Measurements from ENCODE around the gene TMEM135.

The TMEM135 gene

DNA sequence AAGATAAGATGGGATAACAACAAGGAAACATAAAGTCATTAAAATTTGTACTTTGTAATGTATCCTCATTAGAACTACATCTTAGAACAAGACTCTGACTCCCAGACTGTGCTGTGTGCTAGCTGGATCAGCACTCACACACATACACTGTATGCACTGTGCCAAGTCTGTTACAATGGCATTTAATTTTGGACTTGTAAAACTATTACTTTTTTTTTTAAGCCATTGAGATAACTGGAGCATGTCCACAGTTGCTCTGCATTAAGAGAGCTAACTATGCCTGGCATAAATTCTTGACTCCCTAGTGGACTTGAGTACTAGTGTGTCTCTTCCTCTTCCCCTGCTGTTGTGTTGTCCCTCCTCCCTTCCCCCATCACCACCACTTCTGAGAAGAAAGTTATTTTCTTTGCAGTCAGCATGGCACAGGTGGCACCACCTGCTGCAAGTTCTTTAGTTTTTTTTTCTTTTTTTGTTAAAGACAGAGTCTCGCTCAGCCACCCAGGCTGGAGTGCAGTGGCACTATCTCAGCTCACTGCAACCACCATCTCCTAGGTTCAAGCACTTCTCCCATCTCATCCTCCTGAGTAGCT is 268.6 kb downstream of the TMEM135 start:
- TF ChIP-seq TCF12 (IDR thresholded peaks at IDR 0.05; ENCODE audit: low read depth): peak; percentile 42; the same call in 1 of the 2 replicates
- TF ChIP-seq NFIC (IDR thresholded peaks at IDR 0.05): peak; percentile 56
- TF ChIP-seq TEAD4 (IDR thresholded peaks at IDR 0.05): peak; percentile 29; the same call in 1 of the 2 replicates
- TF ChIP-seq YY1 (IDR thresholded peaks at IDR 0.05; ENCODE audit: low read depth): no peak
- TF ChIP-seq CEBPB (IDR thresholded peaks at IDR 0.05): no peak

DNA sequence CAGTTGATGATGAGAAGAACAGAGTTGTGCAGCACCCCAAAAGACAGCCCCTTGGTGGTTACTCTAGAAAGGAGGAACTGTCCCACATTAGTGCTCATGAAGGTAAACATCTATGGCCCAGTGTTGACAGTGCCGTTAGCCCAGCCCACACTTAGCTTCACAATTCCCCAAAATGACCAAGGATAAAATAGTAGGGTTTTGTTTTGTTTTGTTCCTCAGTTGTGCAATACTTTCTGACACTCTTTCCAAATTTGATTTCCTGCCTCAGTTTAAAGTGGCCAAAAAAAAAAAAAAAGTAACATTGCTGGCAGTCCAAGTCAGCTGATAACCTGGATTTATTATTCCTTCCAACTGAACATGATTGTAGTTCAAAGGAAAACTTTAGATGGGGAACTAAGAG is 269.4 kb downstream of the TMEM135 start:
- TF ChIP-seq, protein P1, sequence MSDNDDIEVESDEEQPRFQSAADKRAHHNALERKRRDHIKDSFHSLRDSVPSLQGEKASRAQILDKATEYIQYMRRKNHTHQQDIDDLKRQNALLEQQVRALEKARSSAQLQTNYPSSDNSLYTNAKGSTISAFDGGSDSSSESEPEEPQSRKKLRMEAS (IDR thresholded peaks at IDR 0.05): no peak
- TF ChIP-seq CEBPB (IDR thresholded peaks at IDR 0.05): no peak
- TF ChIP-seq TEAD4 (IDR thresholded peaks at IDR 0.05): no peak
- TF ChIP-seq, protein P2, sequence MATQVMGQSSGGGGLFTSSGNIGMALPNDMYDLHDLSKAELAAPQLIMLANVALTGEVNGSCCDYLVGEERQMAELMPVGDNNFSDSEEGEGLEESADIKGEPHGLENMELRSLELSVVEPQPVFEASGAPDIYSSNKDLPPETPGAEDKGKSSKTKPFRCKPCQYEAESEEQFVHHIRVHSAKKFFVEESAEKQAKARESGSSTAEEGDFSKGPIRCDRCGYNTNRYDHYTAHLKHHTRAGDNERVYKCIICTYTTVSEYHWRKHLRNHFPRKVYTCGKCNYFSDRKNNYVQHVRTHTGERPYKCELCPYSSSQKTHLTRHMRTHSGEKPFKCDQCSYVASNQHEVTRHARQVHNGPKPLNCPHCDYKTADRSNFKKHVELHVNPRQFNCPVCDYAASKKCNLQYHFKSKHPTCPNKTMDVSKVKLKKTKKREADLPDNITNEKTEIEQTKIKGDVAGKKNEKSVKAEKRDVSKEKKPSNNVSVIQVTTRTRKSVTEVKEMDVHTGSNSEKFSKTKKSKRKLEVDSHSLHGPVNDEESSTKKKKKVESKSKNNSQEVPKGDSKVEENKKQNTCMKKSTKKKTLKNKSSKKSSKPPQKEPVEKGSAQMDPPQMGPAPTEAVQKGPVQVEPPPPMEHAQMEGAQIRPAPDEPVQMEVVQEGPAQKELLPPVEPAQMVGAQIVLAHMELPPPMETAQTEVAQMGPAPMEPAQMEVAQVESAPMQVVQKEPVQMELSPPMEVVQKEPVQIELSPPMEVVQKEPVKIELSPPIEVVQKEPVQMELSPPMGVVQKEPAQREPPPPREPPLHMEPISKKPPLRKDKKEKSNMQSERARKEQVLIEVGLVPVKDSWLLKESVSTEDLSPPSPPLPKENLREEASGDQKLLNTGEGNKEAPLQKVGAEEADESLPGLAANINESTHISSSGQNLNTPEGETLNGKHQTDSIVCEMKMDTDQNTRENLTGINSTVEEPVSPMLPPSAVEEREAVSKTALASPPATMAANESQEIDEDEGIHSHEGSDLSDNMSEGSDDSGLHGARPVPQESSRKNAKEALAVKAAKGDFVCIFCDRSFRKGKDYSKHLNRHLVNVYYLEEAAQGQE (IDR thresholded peaks at IDR 0.05; ENCODE audit: low read depth): no peak
- TF ChIP-seq FOXM1 (IDR thresholded peaks at IDR 0.05; ENCODE audit: borderline replicate concordance, low read depth): no peak
- no peak for TF ChIP-seq TCF12 (IDR thresholded peaks at IDR 0.05; ENCODE audit: low read depth)
- no peak for TF ChIP-seq EGR1 (IDR thresholded peaks at IDR 0.05)
- no peak for TF ChIP-seq RAD21 (IDR thresholded peaks at IDR 0.05; ENCODE audit: low read depth)
- TF ChIP-seq CREB1 (IDR thresholded peaks at IDR 0.05; ENCODE audit: low read depth): no peak
- TF ChIP-seq, protein P3, sequence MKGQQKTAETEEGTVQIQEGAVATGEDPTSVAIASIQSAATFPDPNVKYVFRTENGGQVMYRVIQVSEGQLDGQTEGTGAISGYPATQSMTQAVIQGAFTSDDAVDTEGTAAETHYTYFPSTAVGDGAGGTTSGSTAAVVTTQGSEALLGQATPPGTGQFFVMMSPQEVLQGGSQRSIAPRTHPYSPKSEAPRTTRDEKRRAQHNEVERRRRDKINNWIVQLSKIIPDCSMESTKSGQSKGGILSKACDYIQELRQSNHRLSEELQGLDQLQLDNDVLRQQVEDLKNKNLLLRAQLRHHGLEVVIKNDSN (IDR thresholded peaks at IDR 0.05): no peak
- no peak for TF ChIP-seq ZBTB7A (IDR thresholded peaks at IDR 0.05; ENCODE audit: low read depth)
- TF ChIP-seq EP300 (IDR thresholded peaks at IDR 0.05; ENCODE audit: borderline replicate concordance): no peak
- no peak for TF ChIP-seq NFIC (IDR thresholded peaks at IDR 0.05)

DNA sequence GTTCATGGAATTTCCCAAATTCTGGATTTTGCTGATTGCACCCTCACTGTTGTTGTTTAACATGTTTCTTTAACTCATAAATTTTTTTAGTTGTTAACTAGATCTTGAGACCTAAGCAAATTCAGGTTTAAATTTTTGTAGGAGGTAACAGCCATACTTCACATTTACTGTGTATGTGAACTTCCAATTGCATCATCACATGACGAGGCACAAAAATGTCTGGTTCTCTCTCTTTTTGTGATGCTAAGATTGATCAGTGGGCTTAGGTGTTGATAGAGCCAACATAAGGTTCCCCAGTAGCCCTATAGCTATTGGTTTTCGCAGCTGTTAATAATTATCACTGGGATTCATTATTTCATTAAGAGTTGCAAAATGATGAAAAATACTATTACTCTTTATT is 277.5 kb downstream of the TMEM135 start:
- TF ChIP-seq, protein P3 (IDR thresholded peaks at IDR 0.05): no peak
- TF ChIP-seq TAF1 (IDR thresholded peaks at IDR 0.05; ENCODE audit: low read depth) (no peak), EGR1 (IDR thresholded peaks at IDR 0.05) (no peak), TEAD4 (IDR thresholded peaks at IDR 0.05) (no peak), NFIC (IDR thresholded peaks at IDR 0.05) (no peak), FOXM1 (IDR thresholded peaks at IDR 0.05; ENCODE audit: borderline replicate concordance, low read depth) (no peak), CREB1 (IDR thresholded peaks at IDR 0.05; ENCODE audit: low read depth) (no peak), YY1 (IDR thresholded peaks at IDR 0.05; ENCODE audit: low read depth) (no peak), ZBTB7A (IDR thresholded peaks at IDR 0.05; ENCODE audit: low read depth) (no peak), RAD21 (IDR thresholded peaks at IDR 0.05; ENCODE audit: low read depth) (no peak), TCF12 (IDR thresholded peaks at IDR 0.05; ENCODE audit: low read depth) (no peak)
- TF ChIP-seq, protein P2 (IDR thresholded peaks at IDR 0.05; ENCODE audit: low read depth): no peak
- TF ChIP-seq, protein P1 (IDR thresholded peaks at IDR 0.05): no peak

DNA sequence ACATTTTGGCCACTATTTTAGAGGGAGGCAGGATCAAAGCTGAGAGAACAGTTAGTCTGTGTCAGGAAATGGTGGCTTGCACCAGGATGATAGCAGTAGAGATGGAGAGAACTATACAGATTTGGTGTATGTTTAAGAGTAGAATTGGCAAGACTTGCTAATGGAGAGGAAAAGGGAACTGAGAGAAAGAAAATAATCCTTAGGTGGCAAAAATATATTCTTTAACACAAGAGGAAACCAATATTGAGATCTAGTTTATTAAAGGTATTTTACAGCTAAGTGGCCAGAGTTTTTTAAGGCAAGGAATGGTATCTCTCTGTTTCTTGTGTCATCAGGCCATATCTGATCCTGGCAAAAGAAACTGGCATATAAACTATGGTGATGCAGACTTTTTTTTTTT is 278.8 kb downstream of the TMEM135 start:
- TF ChIP-seq, protein P2 (IDR thresholded peaks at IDR 0.05; ENCODE audit: low read depth): no peak
- TF ChIP-seq TEAD4 (IDR thresholded peaks at IDR 0.05) (no peak), TCF12 (IDR thresholded peaks at IDR 0.05; ENCODE audit: low read depth) (no peak), CEBPB (IDR thresholded peaks at IDR 0.05) (no peak)
- TF ChIP-seq, protein P3 (IDR thresholded peaks at IDR 0.05): no peak
